H9 (cell line): Measurements from ENCODE around the gene RHOJ. TPM values are rescaled to one million over a fixed set of nuclear protein-coding genes. Genes with fewer than 3 reads are reported as not detected.

Experiments
- DNase-seq: peaks from one replicate; pipeline ENCODE4 v3.0.0-alpha.2; 2017
- H2AFZ ChIP-seq: one replicate; pipeline ENCODE4 v1.6.1; 2013; ENCODE audit warnings: mild to moderate bottlenecking, low read length, control low read depth, moderate library complexity
- H2AK5ac ChIP-seq: 2 replicates; pipeline ENCODE4 v1.6.1; 2013; ENCODE audit warnings: low read length, control low read depth, mixed read lengths; ENCODE audit not compliant: insufficient read length
- H2BK120ac ChIP-seq: one replicate; pipeline ENCODE4 v1.6.1; 2013; ENCODE audit warnings: low read depth, mild to moderate bottlenecking, low read length, control low read depth, inconsistent platforms; ENCODE audit not compliant: poor library complexity, severe bottlenecking
- H2BK12ac ChIP-seq: 2 replicates; pipeline ENCODE4 v1.6.1; 2013; ENCODE audit warnings: low read length, control low read depth, mixed read lengths, low read depth; ENCODE audit not compliant: insufficient read length
- H2BK15ac ChIP-seq: 2 replicates; pipeline ENCODE4 v1.6.1; 2013; ENCODE audit warnings: low read depth, low read length, control low read depth
- H2BK20ac ChIP-seq: one replicate; pipeline ENCODE4 v1.6.1; 2013; ENCODE audit warnings: low read depth, mild to moderate bottlenecking, low read length, control low read depth, inconsistent platforms; ENCODE audit not compliant: poor library complexity, severe bottlenecking
- H2BK5ac ChIP-seq: 2 replicates; pipeline ENCODE4 v1.6.1; 2013; ENCODE audit warnings: low read length, control low read depth, mixed read lengths; ENCODE audit not compliant: insufficient read length
- H3K14ac ChIP-seq: 2 replicates; pipeline ENCODE4 v1.6.1; 2013; ENCODE audit warnings: low read length, control low read depth; ENCODE audit not compliant: insufficient read depth
- H3K18ac ChIP-seq: 2 replicates; pipeline ENCODE4 v1.6.1; 2013; ENCODE audit warnings: low read depth, mild to moderate bottlenecking, mixed read lengths, low read length, control low read depth; ENCODE audit not compliant: insufficient read length
- H3K23ac ChIP-seq: 2 replicates; pipeline ENCODE4 v1.6.1; 2013; ENCODE audit warnings: low read length, control low read depth, mixed read lengths, low read depth; ENCODE audit not compliant: insufficient read length
- H3K23me2 ChIP-seq: 2 replicates; pipeline ENCODE4 v1.6.1; 2013; ENCODE audit warnings: low read depth, mild to moderate bottlenecking, mixed read lengths, low read length, control low read depth; ENCODE audit not compliant: insufficient read length, poor library complexity, severe bottlenecking
- H3K27ac ChIP-seq: 2 replicates; pipeline ENCODE4 v1.5.1; 2013; ENCODE audit warnings: low read length, control low read depth, mixed read lengths, low read depth; ENCODE audit not compliant: insufficient read length
- H3K27me3 ChIP-seq: 2 replicates; pipeline ENCODE4 v1.6.1; 2013; ENCODE audit warnings: low read length, control low read depth, inconsistent platforms; ENCODE audit not compliant: insufficient read depth
- H3K4ac ChIP-seq: 2 replicates; pipeline ENCODE4 v1.6.1; 2013; ENCODE audit warnings: low read depth, mild to moderate bottlenecking, control low read depth, inconsistent platforms, low read length, moderate library complexity
- H3K4me1 ChIP-seq: 2 replicates; pipeline ENCODE4 v1.6.1; 2013; ENCODE audit warnings: low read length, control low read depth, inconsistent platforms; ENCODE audit not compliant: insufficient read depth
- H3K4me2 ChIP-seq: 2 replicates; pipeline ENCODE4 v1.6.1; 2013; ENCODE audit warnings: low read length, control low read depth, mixed read lengths; ENCODE audit not compliant: insufficient read length, insufficient read depth
- H3K56ac ChIP-seq: 2 replicates; pipeline ENCODE4 v1.6.1; 2013; ENCODE audit warnings: low read depth, mild to moderate bottlenecking, mixed read lengths, low read length, control low read depth; ENCODE audit not compliant: insufficient read length
- H3K79me1 ChIP-seq: 2 replicates; pipeline ENCODE4 v1.6.1; 2013; ENCODE audit warnings: low read depth, mild to moderate bottlenecking, moderate library complexity, low read length, control low read depth, inconsistent platforms; ENCODE audit not compliant: insufficient read depth, poor library complexity, severe bottlenecking
- H3K79me2 ChIP-seq: 2 replicates; pipeline ENCODE4 v1.6.1; 2013; ENCODE audit warnings: low read length, control low read depth, inconsistent platforms; ENCODE audit not compliant: insufficient read depth
- H3K9ac ChIP-seq: 2 replicates; pipeline ENCODE4 v1.6.1; 2013; ENCODE audit warnings: low read length, control low read depth, mixed read lengths; ENCODE audit not compliant: insufficient read length; ENCODE audit errors: extremely low read depth
- H3K9me3 ChIP-seq: one replicate; pipeline ENCODE4 v1.6.1; 2013; ENCODE audit warnings: low read depth, low read length, inconsistent platforms; ENCODE audit not compliant: control insufficient read depth
- H3T11ph ChIP-seq: one replicate; pipeline ENCODE4 v1.6.1; 2013; ENCODE audit warnings: mild to moderate bottlenecking, low read length, control low read depth, inconsistent platforms
- H4K20me1 ChIP-seq: one replicate; pipeline ENCODE4 v1.6.1; 2013; ENCODE audit not compliant: control insufficient read depth, insufficient read length, insufficient read depth
- H4K5ac ChIP-seq: 2 replicates; pipeline ENCODE4 v1.6.1; 2013; ENCODE audit warnings: low read depth, mild to moderate bottlenecking, mixed read lengths, low read length, control low read depth; ENCODE audit not compliant: insufficient read length
- H4K8ac ChIP-seq: replicated peaks from 2 replicates; pipeline ENCODE4 v1.6.1; 2013; ENCODE audit warnings: low read length, control low read depth, mixed read lengths, low read depth; ENCODE audit not compliant: insufficient read length
- H4K91ac ChIP-seq: 2 replicates; pipeline ENCODE4 v1.6.1; 2013; ENCODE audit warnings: low read depth, mild to moderate bottlenecking, moderate library complexity, mixed read lengths, low read length, control low read depth; ENCODE audit not compliant: insufficient read length
- H3K27ac Mint-ChIP-seq, 3 experiments: 2 replicates in 2 of 3; 3 replicates in 1 of 3; pipeline ENCODE4 v1.8.0; 2020 to 2021; ENCODE audit warnings: mixed read lengths in 3 of 3, mild to moderate bottlenecking in 1 of 3, moderate library complexity in 1 of 3
- H3K27me3 Mint-ChIP-seq: 2 replicates; pipeline ENCODE4 v1.8.0; 2021; ENCODE audit warnings: low read depth, mild to moderate bottlenecking, moderate library complexity, mixed read lengths
- H3K36me3 Mint-ChIP-seq, 3 experiments: 2 replicates in 2 of 3; 3 replicates in 1 of 3; pipeline ENCODE4 v1.8.0; 2020 to 2021; ENCODE audit warnings: low read depth in 3 of 3, mixed read lengths in 3 of 3; ENCODE audit not compliant: insufficient read depth in 1 of 3
- H3K4me1 Mint-ChIP-seq, 2 experiments: 2 replicates each; pipeline ENCODE4 v1.8.0; 2020; ENCODE audit warnings: mixed read lengths in 2 of 2
- H3K4me3 Mint-ChIP-seq, 2 experiments: 2 replicates in 1 of 2; 3 replicates in 1 of 2; pipeline ENCODE4 v1.8.0; 2020 to 2021; ENCODE audit warnings: mild to moderate bottlenecking in 2 of 2, mixed read lengths in 2 of 2, moderate library complexity in 1 of 2
- H3K9me3 Mint-ChIP-seq, 2 experiments: 2 replicates in 1 of 2; 3 replicates in 1 of 2; pipeline ENCODE4 v1.8.0; 2020; ENCODE audit warnings: mild to moderate bottlenecking in 2 of 2, mixed read lengths in 2 of 2, moderate library complexity in 1 of 2
- CTCF ChIP-seq: fragments of 200-600 bp; sonication (generic); conservative IDR thresholded peaks from 3 replicates; pipeline ENCODE4 v1.8.0; 2021; ENCODE audit warnings: antibody characterized with exemption, mild to moderate bottlenecking
- WGBS: extraction: QIAGEN DNeasy Blood & Tissue Kit; methylation state at CpG from one replicate; pipeline ENCODE4 v1.1.7; 2013; ENCODE audit warnings: missing lambda C conversion rate, low lambda C conversion rate, mixed read lengths; ENCODE audit not compliant: insufficient read length; ENCODE audit errors: extremely low coverage; 5-methylcytosine and 5-hydroxymethylcytosine counted together
- total RNA-seq: library from RNA; stranded (reverse); gene quantifications from 2 replicates; pipeline ENCODE4 v1.2.1, GENCODE V29; 2021

The RHOJ gene
- total RNA-seq, 1 experiment from 2014 or later = not detected

- H3K4me2 ChIP-seq = peak overlapping the region; percentile 18
- H3K79me1 ChIP-seq = no peaks in the 10 kb centered on the region
- no peak overlapping the region for H2BK15ac ChIP-seq
- H3T11ph ChIP-seq = no peak overlapping the region
- Mint-ChIP-seq H3K27ac (no peak overlapping the region), H3K4me3 (no peak overlapping the region), H3K4me1 (peaks cover 0 to 5% of the 10 kb centered on the region in 2 experiments; a peak in 3 of 4 replicates), H3K9me3 (no peaks in the 10 kb centered on the region), H3K36me3 (no peaks in the 10 kb centered on the region), H3K27me3 (no peaks in the 10 kb centered on the region)
- peaks cover 3% of the 10 kb centered on the region; the same call in 1 of the 2 replicates for H3K4me1 ChIP-seq
- no peaks in the 10 kb centered on the region for H3K27me3 ChIP-seq
- no peak overlapping the region for H3K27ac ChIP-seq
- peak; percentile 74 for DNase-seq
- no peak overlapping the region for H2BK5ac ChIP-seq
- H2AK5ac ChIP-seq = no peak overlapping the region
- no peak overlapping the region for H3K9ac ChIP-seq
- no peaks in the 10 kb centered on the region for H3K9me3 ChIP-seq
- H3K23ac ChIP-seq = no peak overlapping the region
- 0 out of 2 replicates have a peak overlapping the region, but pooled peaks have one; percentile 2 for H3K14ac ChIP-seq
- H2BK120ac ChIP-seq = no peak overlapping the region
- no peaks in the 10 kb centered on the region for H3K23me2 ChIP-seq
- TF ChIP-seq CTCF = no peak
- H4K91ac ChIP-seq = no peak overlapping the region
- WGBS = no CpG with 5 or more reads among the region's 11 CpGs
- H3K79me2 ChIP-seq = no peaks in the 10 kb centered on the region
- H4K20me1 ChIP-seq = no peaks in the 10 kb centered on the region
- H3K4ac ChIP-seq = no peak overlapping the region
- H2AFZ ChIP-seq = peak overlapping the region; percentile 26
- H3K56ac ChIP-seq = no peak overlapping the region
- H2BK12ac ChIP-seq = no peak overlapping the region
- H4K8ac ChIP-seq = no peak overlapping the region
- no peak overlapping the region for H2BK20ac ChIP-seq
- no peak overlapping the region for H4K5ac ChIP-seq
- H3K18ac ChIP-seq = no peak overlapping the region
These were observed 431 bp upstream of the RHOJ start for GRCh38 chr14:63203618-63204406.
